ENCODE results near the gene LMO1.

DNA sequence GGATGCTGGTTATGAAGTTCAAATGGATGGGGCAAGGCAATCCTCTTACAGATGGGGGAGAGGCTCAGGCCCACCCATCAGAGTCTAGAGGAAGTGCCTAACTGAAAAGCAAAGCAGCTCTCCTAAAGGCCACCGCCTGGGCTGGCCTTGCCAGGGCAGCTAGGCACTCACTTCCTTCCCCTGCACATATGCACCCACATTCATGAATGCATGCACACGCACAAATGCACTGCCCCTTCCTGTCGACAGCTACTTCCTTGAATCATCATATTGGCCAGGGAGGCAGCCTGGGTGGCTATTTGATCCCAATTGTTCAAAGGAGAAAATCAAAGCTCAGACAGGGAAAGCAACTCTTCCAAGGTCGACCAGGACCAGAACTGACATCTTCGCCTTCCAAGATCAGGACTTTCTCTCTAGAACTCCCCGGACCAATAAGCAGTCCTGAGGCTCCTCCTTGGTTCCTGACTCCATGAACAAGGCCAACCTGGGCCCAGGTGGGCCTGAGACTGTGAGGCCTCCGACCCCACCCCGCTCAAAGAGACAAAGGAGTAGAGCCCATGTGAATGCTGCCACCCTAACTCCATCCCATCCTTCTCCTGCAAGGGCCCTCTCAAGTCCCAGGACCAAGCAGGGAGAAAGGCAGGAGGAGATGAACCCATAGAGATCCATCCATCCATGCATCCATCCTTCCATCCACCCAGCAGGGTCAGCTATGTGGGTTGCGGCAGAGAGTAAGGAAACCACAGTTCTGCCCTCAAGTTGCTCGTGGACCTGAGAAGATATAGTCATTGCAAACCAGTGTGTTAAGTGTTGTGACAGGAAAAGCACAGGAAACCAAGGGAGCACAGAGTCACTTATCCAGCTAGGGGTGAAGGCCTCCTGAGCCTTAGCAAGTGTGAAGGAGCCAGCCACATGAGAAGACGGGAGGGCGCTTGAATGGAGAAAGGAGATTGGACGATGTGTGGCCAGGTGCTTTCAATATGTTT lies 35.4 kb upstream of the LMO1 start:
- TF ChIP-seq, protein P1, sequence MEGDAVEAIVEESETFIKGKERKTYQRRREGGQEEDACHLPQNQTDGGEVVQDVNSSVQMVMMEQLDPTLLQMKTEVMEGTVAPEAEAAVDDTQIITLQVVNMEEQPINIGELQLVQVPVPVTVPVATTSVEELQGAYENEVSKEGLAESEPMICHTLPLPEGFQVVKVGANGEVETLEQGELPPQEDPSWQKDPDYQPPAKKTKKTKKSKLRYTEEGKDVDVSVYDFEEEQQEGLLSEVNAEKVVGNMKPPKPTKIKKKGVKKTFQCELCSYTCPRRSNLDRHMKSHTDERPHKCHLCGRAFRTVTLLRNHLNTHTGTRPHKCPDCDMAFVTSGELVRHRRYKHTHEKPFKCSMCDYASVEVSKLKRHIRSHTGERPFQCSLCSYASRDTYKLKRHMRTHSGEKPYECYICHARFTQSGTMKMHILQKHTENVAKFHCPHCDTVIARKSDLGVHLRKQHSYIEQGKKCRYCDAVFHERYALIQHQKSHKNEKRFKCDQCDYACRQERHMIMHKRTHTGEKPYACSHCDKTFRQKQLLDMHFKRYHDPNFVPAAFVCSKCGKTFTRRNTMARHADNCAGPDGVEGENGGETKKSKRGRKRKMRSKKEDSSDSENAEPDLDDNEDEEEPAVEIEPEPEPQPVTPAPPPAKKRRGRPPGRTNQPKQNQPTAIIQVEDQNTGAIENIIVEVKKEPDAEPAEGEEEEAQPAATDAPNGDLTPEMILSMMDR (optimal IDR thresholded peaks at IDR 0.05 in 1 of 3, IDR thresholded peaks at IDR 0.05 in 1 of 3, conservative IDR thresholded peaks at IDR 0.05 in 1 of 3; ENCODE audit: extremely low read depth in 1 of 3, insufficient read depth in 2 of 3, low read length in 3 of 3): no peak
- TF ChIP-seq EZH2 (IDR thresholded peaks at IDR 0.05; ENCODE audit: low read length): no peak

All from keratinocyte (primary cell).